HL-60 (cell line): ENCODE measurements around the gene ALKAL2.
"Not testable (repeated sequence)": the region's sequence is repeated elsewhere in the genome, so short reads cannot be mapped to it uniquely, and the experiment has no call there.

ENCODE experiments used
- DNase-seq, 2 experiments: peaks; one replicate each; pipeline ENCODE4 v3.0.0-alpha.2; 2010 to 2020; ENCODE audit warnings: low read depth in 1 of 2, low spot score in 1 of 2
- H3K27ac ChIP-seq: fragments of 250-450 bp; sonication (Bioruptor Pico); replicated peaks from 2 replicates; pipeline ENCODE4 v1.5.1; 2020; ENCODE audit warnings: mild to moderate bottlenecking, moderate library complexity
- H3K27me3 ChIP-seq: fragments of 250-450 bp; sonication (Bioruptor Pico); 2 replicates; pipeline ENCODE4 v1.5.1; 2021; ENCODE audit warnings: mild to moderate bottlenecking, moderate library complexity; ENCODE audit not compliant: insufficient read depth, poor library complexity, severe bottlenecking
- H3K4me3 ChIP-seq: replicated peaks from 2 replicates; pipeline ENCODE4 v1.5.1; 2011; ENCODE audit warnings: mild to moderate bottlenecking, control low read depth, low read length; ENCODE audit not compliant: insufficient read depth
- GABPA ChIP-seq: IDR thresholded peaks from 2 replicates; pipeline ENCODE4 v1.6.1; 2012; ENCODE audit warnings: low read depth
- POLR2AphosphoS5 ChIP-seq: IDR thresholded peaks from 2 replicates; pipeline ENCODE4 v1.6.1; 2012; ENCODE audit warnings: low read depth
- SPI1 ChIP-seq: IDR thresholded peaks from 2 replicates; pipeline ENCODE4 v1.6.1; 2012; ENCODE audit warnings: low read depth, mild to moderate bottlenecking, borderline replicate concordance
- long read RNA-seq: library from polyadenylated mRNA; unstranded; transcript quantifications from one replicate; pipeline ENCODE4 v2.0.0, GENCODE V29; 2020
- TF ChIP-seq, protein P1 (sequence below): IDR thresholded peaks from 2 replicates; pipeline ENCODE4 v1.6.1; 2012; ENCODE audit warnings: low read depth; ENCODE audit not compliant: insufficient replicate concordance
- TF ChIP-seq, protein P2 (sequence below): IDR thresholded peaks from one replicate; pipeline ENCODE4 v1.5.1; 2011; ENCODE audit warnings: low read length, control low read depth, inconsistent platforms; ENCODE audit not compliant: insufficient read depth

The ALKAL2 gene, protein sequence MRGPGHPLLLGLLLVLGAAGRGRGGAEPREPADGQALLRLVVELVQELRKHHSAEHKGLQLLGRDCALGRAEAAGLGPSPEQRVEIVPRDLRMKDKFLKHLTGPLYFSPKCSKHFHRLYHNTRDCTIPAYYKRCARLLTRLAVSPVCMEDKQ
- long read RNA-seq = 0 reads

DNA sequence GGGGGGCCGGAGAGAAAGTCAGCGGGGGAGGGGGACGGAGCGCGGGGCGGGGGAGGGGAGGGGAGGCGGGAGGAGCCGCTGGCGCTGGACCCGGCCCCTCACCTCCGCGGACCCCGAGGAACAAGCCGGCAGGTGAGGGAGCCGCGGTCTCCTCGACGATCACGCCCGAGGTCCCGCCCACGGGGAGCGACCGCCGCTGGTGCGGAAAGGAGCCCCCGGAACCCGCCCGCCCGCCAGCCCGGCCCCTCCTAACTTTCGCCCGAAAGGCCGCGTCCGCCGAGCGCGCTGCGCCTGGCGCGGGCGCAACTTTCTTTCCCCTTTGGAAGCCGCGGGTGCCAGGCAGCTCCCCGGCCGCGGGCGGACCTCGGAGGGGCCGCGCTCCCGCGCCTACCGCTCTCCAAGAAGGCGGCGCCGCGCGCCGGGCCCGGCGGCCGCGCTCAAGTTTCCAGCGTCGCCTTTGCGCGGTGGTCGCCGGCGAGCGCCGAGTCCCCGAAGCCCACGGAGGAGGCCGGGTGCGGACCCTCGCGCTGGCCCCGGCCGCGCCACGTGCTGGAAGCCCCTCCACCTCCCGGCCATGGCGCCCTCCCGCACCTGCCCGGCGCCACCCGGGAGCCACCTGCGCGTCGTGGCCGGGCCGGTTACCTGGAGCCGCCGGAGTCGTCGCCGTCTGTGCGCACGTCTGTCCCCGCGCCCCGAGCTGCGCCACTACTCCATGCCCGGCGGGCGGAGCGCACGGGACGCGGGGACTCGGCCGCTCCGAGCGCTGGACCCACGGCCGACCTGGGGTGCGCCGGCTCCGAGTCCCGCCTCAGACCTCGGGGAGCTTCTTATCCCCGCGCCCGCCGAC is at the start of gene ALKAL2:
ALKAL2 (minus strand) TSS at position 181 of the 847 bp plus-strand sequence. CDS start 256 bp downstream, outside the sequence.
- TF ChIP-seq POLR2AphosphoS5 (no peak), SPI1 (no peak), GABPA (no peak)
- TF ChIP-seq, protein P1, sequence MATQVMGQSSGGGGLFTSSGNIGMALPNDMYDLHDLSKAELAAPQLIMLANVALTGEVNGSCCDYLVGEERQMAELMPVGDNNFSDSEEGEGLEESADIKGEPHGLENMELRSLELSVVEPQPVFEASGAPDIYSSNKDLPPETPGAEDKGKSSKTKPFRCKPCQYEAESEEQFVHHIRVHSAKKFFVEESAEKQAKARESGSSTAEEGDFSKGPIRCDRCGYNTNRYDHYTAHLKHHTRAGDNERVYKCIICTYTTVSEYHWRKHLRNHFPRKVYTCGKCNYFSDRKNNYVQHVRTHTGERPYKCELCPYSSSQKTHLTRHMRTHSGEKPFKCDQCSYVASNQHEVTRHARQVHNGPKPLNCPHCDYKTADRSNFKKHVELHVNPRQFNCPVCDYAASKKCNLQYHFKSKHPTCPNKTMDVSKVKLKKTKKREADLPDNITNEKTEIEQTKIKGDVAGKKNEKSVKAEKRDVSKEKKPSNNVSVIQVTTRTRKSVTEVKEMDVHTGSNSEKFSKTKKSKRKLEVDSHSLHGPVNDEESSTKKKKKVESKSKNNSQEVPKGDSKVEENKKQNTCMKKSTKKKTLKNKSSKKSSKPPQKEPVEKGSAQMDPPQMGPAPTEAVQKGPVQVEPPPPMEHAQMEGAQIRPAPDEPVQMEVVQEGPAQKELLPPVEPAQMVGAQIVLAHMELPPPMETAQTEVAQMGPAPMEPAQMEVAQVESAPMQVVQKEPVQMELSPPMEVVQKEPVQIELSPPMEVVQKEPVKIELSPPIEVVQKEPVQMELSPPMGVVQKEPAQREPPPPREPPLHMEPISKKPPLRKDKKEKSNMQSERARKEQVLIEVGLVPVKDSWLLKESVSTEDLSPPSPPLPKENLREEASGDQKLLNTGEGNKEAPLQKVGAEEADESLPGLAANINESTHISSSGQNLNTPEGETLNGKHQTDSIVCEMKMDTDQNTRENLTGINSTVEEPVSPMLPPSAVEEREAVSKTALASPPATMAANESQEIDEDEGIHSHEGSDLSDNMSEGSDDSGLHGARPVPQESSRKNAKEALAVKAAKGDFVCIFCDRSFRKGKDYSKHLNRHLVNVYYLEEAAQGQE = no peak
- TF ChIP-seq, protein P2, sequence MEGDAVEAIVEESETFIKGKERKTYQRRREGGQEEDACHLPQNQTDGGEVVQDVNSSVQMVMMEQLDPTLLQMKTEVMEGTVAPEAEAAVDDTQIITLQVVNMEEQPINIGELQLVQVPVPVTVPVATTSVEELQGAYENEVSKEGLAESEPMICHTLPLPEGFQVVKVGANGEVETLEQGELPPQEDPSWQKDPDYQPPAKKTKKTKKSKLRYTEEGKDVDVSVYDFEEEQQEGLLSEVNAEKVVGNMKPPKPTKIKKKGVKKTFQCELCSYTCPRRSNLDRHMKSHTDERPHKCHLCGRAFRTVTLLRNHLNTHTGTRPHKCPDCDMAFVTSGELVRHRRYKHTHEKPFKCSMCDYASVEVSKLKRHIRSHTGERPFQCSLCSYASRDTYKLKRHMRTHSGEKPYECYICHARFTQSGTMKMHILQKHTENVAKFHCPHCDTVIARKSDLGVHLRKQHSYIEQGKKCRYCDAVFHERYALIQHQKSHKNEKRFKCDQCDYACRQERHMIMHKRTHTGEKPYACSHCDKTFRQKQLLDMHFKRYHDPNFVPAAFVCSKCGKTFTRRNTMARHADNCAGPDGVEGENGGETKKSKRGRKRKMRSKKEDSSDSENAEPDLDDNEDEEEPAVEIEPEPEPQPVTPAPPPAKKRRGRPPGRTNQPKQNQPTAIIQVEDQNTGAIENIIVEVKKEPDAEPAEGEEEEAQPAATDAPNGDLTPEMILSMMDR = no peak
- DNase-seq = no peak
- Histone ChIP-seq H3K27me3 (peaks cover 32% of the 10 kb centered on the region), H3K27ac (no peak within 1 kb of the TSS), H3K4me3 (no peak within 1 kb of the TSS)

DNA sequence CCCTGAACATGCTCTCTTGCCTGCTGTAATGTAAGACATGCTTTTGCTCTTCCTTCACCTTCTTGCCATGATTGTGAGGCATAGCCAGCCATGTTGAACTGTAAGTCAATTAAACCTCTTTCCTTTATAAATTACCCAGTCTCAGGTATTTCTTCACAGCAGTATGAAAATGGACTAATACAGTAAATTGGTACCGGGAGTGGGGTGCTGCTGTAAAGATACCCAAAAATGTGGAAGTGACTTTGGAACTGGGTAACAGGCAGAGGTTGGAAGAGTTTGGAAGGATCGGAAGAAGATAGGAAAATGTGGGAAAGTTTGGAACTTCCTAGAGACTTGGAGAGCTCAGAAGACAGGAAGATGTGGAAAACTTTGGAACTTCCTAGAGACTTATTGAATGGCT is 49.1 kb upstream of the ALKAL2 start:
- DNase-seq, H3K4me3 ChIP-seq, H3K27me3 ChIP-seq, H3K27ac ChIP-seq: not testable (repeated sequence)

DNA sequence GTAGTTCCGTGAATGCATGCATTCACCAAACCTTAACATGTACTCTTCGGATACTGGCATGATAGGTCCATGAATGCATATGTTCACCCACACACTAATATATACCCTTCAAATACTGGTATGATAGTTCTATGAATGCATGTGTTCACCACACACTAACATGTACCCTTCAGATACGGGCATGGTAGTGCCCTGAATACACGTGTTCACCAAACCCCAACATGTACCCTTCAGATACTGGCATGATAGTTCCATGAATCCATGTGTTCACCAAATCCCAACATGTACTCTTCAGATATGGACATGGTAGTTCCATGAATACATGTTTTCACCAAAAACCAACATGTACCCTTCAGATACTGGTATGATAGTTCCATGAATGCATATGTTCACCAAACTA is 48.5 kb upstream of the ALKAL2 start:
- H3K4me3 ChIP-seq = no peak overlapping the region
- DNase-seq = no peak
- TF ChIP-seq, protein P1 = no peak
- TF ChIP-seq, protein P2 = no peak
- no peaks in the 10 kb centered on the region for H3K27me3 ChIP-seq
- no peak overlapping the region for H3K27ac ChIP-seq

DNA sequence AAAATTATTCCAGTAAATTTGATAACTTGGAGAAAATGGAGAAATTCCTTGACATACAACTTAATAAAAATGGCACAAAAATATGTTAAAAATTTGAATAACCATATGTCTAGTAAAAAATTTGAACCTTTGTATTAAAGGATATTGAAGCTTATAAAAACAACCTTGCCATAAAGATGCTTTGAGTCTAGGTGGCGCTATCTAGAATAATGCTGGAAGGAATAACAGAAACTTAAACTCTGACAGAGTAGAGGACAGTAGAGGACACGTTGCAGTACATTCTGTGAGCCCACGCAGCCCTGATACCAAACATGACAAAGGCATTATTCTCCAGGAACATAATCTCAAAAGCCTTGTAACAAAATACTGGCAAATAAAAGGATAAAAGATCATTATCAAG is 44.7 kb upstream of the ALKAL2 start:
- TF ChIP-seq, protein P1 = no peak
- H3K27me3 ChIP-seq = no peaks in the 10 kb centered on the region
- H3K4me3 ChIP-seq = no peak overlapping the region
- no peak for DNase-seq
- H3K27ac ChIP-seq = no peak overlapping the region
